CD4-positive, alpha-beta T cell treated with Interleukin-21 for 1 hour (primary cell): ENCODE measurements around the gene CCS.
"Not testable (repeated sequence)": the region's sequence is repeated elsewhere in the genome, so short reads cannot be mapped to it uniquely, and the experiment has no call there.

Experiments
- DNase-seq: peaks from one replicate; pipeline ENCODE4 v3.0.0-alpha.2; 2020

CCS gene

GRCh38 chr11:66592457-66593302 lies at the start of gene CCS, which contains the start of gene CCDC87:
CCS (plus strand) TSS chr11:66593185; CDS start chr11:66593262, 77 bp downstream.
CCDC87 (minus strand) TSS chr11:66593063; CDS start chr11:66593015, 48 bp downstream.
- DNase-seq = peak; percentile 99

DNA sequence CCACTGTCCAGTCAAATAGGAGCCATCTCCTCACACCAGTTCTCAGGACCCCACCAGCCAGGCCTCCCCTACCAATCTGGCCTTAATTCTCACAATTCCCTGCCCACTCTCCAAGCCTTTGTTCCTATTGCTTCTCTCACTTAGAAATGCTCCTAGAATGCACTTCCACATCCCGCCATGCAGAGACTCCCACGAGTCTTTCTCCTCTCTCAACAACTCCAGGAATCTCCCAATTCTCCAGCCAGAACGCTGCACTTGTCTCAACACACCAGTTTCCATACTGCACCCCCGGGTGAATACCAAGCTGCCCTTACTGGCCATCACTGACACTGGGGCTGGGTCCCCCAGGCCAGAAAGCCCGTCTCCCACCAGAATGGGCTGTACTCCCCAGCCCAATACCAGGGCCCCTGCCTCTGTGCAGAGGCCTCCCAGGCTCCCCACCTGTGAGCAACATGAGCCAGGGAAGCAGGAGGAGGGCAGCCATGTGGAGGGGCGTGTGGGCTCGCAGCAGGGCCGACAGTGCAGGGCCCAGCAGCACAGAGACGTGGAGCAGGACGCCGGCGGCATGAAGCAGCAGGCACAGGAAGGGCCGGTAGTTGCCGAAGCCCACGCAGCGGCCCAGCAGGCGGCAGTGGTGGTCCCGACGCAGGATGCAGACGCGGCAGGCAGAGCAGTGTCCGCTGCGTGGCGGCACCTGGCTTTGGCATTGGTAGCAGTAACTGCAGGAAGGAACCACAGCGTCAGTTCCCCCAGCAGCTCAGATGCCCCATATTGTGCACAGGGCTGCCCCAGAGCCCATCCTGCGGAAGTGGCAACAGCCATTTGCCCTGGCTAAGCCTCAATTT lies 49.5 kb upstream of the CCS start:
- DNase-seq = peak; percentile 82

GRCh38 chr11:66544952-66545351 lies 48.0 kb upstream of the CCS start:
- DNase-seq = not testable (repeated sequence)

GRCh38 chr11:66545701-66546367 lies 47.2 kb upstream of the CCS start, which contains the start of gene ZDHHC24:
ZDHHC24 (minus strand) TSS chr11:66546048; CDS start chr11:66546003, 45 bp downstream.
- peak; percentile 91 for DNase-seq

GRCh38 chr11:66546368-66546965 lies 46.5 kb upstream of the CCS start, which contains the start of gene ACTN3:
ACTN3 (plus strand) TSS chr11:66546903; CDS start chr11:66546938, 35 bp downstream.
- peak; percentile 21 for DNase-seq

DNA sequence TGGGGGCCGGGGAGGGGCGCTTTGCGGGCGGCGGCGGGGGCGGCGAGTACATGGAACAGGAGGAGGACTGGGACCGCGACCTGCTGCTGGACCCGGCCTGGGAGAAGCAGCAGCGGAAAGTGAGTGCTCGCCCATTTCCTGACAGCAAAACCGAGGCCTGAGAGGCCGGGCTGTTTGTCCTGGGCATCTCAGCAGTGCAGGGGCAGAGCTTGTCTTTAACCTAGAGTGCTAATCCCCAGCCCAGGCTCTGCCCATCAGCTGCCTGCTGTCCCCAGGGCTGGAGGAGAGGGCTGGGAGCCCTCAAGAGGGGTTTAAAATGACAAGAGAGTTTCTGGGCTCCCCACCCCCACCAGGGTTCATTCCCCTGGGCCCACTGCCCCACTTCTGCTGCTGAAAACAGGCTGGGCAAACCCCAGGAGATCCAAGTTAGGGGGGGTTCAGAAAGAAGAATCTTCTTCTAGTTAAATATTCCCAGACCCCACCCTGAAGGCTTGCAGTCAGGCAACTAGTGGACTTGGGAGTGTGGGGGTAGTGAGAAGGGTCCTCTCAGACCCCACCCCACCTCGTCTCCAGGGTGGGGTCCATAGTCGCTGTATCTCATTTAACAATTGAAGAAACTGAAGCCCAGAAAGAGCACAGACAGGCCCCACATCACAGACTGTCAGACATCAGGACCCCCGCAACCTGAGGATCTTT lies 45.9 kb upstream of the CCS start:
- DNase-seq = no peak

DNA sequence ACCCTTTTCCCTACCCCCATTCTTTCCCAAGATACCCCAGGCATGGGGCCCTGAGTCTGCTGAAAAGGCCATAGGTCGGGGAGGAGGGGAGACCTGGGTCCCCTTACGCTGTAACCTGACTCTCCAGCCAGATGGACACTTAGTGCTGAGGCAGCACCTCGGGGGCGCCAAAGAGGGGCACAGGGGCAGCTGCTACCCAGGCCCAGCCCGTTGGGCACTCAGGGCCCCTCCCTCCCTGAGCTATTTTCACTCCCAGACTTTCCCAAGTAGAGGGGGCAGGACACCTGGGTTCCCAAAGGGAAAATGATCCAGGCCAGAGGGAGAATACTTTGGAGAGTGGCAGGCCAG lies 45.3 kb upstream of the CCS start:
- DNase-seq = no peak

DNA sequence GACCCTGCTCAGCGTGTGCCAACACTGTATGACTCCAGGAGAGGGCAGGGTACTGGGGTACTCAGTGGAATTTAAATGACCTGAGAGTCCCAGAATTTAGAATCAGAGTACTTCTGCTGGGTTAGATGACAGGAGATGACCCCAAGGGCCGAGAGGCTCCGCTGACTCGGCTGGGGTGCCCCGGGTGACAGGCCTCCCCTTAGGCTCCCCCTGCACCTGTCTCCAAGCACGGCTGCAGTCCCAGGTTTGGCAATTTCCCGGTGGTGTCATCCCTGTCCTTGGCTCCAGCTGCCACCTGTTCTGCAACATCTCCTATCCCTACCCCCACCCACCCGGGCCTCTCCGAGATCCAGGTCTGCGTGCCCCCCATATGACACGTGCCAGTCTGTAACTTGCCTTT lies 44.9 kb upstream of the CCS start:
- DNase-seq = no peak

GRCh38 chr11:66548774-66549630 lies 44.0 kb upstream of the CCS start:
- no peak for DNase-seq

DNA sequence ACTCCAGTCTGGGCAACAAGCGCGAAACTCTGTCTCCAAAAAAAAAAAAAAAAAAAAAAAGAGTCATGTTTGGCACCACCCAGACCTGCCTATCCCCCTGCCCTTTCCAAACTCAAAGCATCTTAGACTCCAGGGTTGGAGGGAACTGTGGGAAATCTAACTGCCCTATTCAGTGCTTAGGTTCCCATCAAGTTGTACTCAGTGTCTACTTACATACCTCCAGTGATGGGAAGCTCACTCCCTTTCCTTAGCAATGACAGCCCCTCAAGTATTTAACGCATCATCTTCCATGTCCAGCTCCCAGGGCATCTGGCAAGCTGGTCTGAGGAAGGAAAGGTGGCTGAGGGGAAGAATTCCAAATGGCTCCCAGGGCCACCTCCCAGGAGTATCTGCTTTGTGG lies 43.3 kb upstream of the CCS start:
- DNase-seq = no peak

DNA sequence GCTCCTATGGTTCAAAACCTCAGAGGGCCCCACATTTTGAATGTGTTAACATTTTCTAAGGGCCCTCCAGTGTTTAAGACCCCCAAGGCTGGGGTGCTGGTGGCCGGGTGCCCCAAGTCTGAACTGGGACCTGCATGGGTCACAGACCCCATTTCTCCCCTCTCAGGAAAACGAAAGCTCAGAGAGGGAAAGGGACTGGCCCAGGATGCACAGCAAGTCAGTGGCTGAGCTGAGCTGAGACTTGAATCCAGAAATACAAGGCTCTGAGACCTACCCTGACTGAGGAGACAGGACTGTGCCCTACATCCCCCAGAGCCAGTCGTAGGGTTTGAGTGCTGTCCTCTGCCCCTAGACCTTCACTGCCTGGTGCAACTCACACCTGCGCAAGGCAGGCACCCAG lies 42.1 kb upstream of the CCS start:
- no peak for DNase-seq

GRCh38 chr11:66554602-66555001 lies 38.4 kb upstream of the CCS start:
- no peak for DNase-seq

DNA sequence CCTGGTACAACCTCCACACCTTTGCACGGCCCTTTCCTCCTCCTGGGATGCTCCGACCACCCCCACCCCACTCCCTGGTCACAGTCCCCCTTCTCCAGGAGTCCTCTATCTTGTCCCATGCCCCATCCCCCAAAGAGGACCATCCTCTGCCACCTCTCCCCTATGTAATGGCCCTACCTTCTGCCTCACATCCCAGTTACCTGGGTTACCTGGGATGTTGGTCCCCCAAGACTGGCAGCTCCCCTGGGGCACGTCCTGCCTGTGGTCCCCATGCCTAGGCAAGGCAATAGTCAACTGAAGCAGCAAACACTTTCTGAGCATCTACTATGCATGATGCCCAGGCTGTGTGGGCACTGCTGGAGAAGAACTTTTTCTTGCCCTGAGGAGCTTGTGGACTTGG lies 37.6 kb upstream of the CCS start:
- DNase-seq = no peak

DNA sequence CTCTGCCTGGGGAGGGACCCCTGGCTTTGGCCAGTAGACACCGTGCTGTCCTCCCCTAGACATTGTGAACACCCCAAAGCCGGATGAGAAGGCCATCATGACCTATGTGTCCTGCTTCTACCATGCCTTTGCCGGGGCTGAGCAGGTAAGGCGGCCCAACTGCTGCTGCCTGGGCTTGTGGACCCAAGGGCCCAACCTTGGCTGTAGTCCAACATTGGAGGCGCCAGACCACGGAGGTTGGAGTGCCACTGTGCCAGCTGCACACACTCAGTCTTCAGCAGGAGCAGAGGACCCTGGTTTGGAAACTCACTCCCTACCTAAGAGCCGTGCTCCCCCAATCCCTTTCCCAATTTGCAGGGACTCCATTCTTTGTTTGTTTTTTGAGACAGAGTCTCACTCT lies 36.9 kb upstream of the CCS start:
- DNase-seq = no peak

DNA sequence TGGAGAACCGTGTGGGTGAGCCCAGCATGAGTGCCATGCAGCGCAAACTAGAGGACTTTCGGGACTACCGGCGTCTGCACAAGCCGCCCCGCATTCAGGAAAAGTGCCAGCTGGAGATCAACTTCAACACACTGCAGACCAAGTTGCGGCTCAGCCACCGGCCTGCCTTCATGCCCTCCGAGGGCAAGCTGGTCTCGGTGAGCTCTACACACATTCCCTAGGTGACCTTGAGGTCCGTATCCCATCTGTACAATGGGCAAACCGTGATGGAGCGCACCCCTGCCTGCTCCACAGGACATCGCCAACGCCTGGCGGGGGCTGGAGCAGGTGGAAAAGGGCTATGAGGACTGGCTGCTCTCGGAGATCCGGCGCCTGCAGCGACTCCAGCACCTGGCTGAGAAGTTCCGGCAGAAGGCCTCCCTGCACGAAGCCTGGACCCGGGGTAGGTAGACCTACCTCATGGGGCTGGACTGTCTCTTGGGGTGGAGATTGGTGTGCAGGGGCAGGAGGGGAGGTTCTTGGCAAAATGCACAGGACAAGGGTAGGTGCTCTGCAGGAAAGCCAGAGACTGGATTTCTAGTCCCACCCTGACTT lies 35.2 kb upstream of the CCS start:
- no peak for DNase-seq

GRCh38 chr11:66559142-66559865 lies 33.7 kb upstream of the CCS start:
- DNase-seq = peak; percentile 49

DNA sequence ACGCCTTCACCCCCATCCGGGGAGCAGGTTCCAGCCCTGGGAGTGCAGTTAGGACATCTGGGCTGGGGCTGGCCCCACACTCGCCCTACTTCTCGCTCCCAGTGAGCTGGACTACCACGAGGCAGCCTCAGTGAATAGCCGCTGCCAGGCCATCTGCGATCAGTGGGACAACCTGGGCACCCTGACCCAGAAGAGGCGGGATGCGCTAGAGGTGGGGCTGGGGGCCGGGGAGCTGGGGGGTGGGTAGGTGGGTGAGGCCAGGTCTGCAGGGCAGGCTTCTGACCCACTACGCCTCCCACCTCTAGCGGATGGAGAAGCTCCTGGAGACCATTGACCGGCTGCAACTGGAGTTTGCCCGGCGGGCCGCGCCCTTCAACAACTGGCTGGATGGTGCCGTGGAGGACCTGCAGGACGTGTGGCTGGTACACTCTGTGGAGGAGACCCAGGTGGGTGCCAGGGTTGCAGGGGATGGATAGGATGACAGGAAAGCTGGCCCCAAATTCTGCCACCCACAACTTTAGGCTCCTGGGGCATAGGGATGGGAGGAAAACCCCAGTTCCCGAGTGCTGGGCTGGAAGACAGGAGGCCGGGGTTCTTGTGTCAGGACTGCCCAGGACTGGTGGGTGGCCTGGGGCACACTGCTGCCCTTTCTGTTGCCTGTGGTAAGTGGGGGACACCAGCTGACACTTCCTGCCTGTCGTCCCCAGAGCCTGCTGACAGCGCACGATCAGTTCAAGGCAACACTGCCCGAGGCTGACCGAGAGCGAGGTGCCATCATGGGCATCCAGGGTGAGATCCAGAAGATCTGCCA lies 32.9 kb upstream of the CCS start:
- DNase-seq = no peak

- no peak for DNase-seq
Measured at GRCh38 chr11:66561178-66561974, 31.6 kb upstream of the CCS start.

- no peak for DNase-seq
Measured at GRCh38 chr11:66561975-66562248, 31.1 kb upstream of the CCS start.
